H1 (cell line): ENCODE measurements around the gene MYO18A. TPM values are rescaled to one million over a fixed set of nuclear protein-coding genes. Genes with fewer than 3 reads are reported as not detected.

Source experiments
- CHD7 ChIP-seq: fragments of 300-600 bp; sonication (generic); IDR thresholded peaks from 2 replicates; pipeline ENCODE4 v1.7.1; 2012; ENCODE audit warnings: low read length, moderate library complexity, mild to moderate bottlenecking, inconsistent platforms; ENCODE audit not compliant: insufficient replicate concordance
- FOSL1 ChIP-seq: IDR thresholded peaks from 2 replicates; pipeline ENCODE4 v1.6.1; 2011; ENCODE audit warnings: mild to moderate bottlenecking, low read depth, low read length, moderate library complexity; ENCODE audit not compliant: insufficient read depth
- RFX5 ChIP-seq: IDR thresholded peaks from 2 replicates; pipeline ENCODE4 v1.6.1; 2011; ENCODE audit warnings: low read depth, low read length, improper control_type of control experiment, borderline replicate concordance
- polyA plus RNA-seq, 7 experiments: library from polyadenylated mRNA; depleted of rRNA in 3 of 7; stranded (reverse) in 5 of 7; unstranded in 2 of 7; fragments of >200 nt in 5 of 7; fragments of 200-250 nt in 2 of 7; gene quantifications; 1 replicate in 5 of 7; 2 replicates in 1 of 7; 4 replicates in 1 of 7; pipeline versions ENCODE4 v1.2.1 to v1.2.3, GENCODE V29; 2011 to 2013; ENCODE audit warnings: missing spikeins in 2 of 7, mixed read lengths in 2 of 7
- total RNA-seq: library from RNA; stranded (reverse); fragmentation: NEBNext Ultra II Directional; extraction: Animal tissue kit (Norgen Biotek cat#: 25700); gene quantifications from 2 replicates; pipeline ENCODE4 v1.2.1, GENCODE V29; 2021

Gene MYO18A
- total and polyA plus RNA-seq, 2 of the 8 experiments (the other 6 are each of a cell fraction or from before 2014, with no cell fraction given) = 7.6 to 43.8 TPM

DNA sequence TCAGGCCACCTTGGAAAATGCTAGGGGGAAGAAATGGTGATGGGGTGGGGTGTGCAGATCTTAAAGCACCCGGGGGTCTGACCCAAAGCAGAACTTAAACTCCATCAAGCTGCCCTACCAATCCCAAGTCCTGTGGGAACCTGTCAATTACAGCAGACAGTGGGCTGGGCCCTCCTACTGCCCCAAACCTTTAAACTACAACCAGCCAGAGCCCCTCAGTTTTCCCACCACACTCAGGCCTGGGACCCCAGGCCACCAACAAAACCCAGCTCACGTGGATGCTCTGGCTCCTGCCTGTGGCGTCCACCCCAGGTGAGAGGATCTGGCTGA is 2.7 kb downstream of the MYO18A start (continued):
- TF ChIP-seq CHD7 (no peak), RFX5 (no peak), FOSL1 (no peak)
- TF ChIP-seq, all 59 proteins: peak for 0
